K562 (cell line): ENCODE measurements around the gene OPRD1. TPM values are rescaled to one million over a fixed set of nuclear protein-coding genes. Genes with fewer than 3 reads are reported as not detected.

Source experiments
- ATF3 ChIP-seq, 2 experiments: fragments of 450-650 bp in 1 of 2; sonication (generic) in 1 of 2; formaldehyde crosslinking in 1 of 2; IDR thresholded peaks in 1 of 2; conservative IDR thresholded peaks in 1 of 2; 2 replicates each; pipeline versions ENCODE4 v1.6.1 to v1.8.1; 2016 to 2023; ENCODE audit warnings: mild to moderate bottlenecking in 2 of 2, moderate library complexity in 2 of 2, inconsistent platforms in 1 of 2, missing genetic modification reagents in 1 of 2
- ELF2 ChIP-seq: fragments of 250-450 bp; sonication (Bioruptor Pico); IDR thresholded peaks from 2 replicates; pipeline ENCODE4 v1.5.0; 2021; ENCODE audit warnings: mild to moderate bottlenecking
- EP300 ChIP-seq: IDR thresholded peaks from 2 replicates; pipeline ENCODE4 v1.6.1; 2012; ENCODE audit warnings: low read length, improper control_type of control experiment
- FOSL1 ChIP-seq: fragments of 200-800 bp; sonication (Bioruptor generic); conservative IDR thresholded peaks from 2 replicates; pipeline ENCODE4 v1.6.1; 2016; ENCODE audit warnings: missing genetic modification characterization, missing compliant biosample characterization
- FOXA3 ChIP-seq, 2 experiments: fragments of 450-650 bp in 1 of 2; sonication (generic) in 1 of 2; formaldehyde crosslinking; IDR thresholded peaks in 1 of 2; conservative IDR thresholded peaks in 1 of 2; 2 replicates each; pipeline versions ENCODE4 v1.4.0 to v1.8.0; 2020 to 2022; ENCODE audit warnings: mild to moderate bottlenecking in 2 of 2, missing genetic modification reagents in 1 of 2
- TAF15 ChIP-seq: fragments of 200-400 bp; formaldehyde crosslinking; IDR thresholded peaks from 2 replicates; pipeline ENCODE4 v1.6.1; 2017; ENCODE audit warnings: mild to moderate bottlenecking, low read depth, low read length, moderate library complexity
- TEAD2 ChIP-seq: fragments of 450-650 bp; IDR thresholded peaks from 2 replicates; pipeline ENCODE4 v1.6.1; 2016; ENCODE audit warnings: missing genetic modification characterization, control low read depth, missing compliant biosample characterization
- ZBTB11 ChIP-seq, 3 experiments: fragments of 200-800 bp in 1 of 3; fragments of 250-450 bp in 1 of 3; fragments of 450-650 bp in 1 of 3; sonication (Bioruptor Pico) in 1 of 3; sonication (Bioruptor generic) in 1 of 3; formaldehyde crosslinking in 1 of 3; IDR thresholded peaks; 2 replicates each; pipeline versions ENCODE4 v1.6.1 to v1.8.0; 2016 to 2022; ENCODE audit warnings: mild to moderate bottlenecking in 2 of 3, missing genetic modification characterization in 2 of 3, missing compliant biosample characterization in 1 of 3, moderate library complexity in 1 of 3
- ZNF318 ChIP-seq, 2 experiments: fragments of 450-650 bp; IDR thresholded peaks; 2 replicates each; pipeline ENCODE4 v1.6.1; 2016; ENCODE audit warnings: mild to moderate bottlenecking in 2 of 2, borderline replicate concordance in 1 of 2, low read depth in 1 of 2, moderate library complexity in 1 of 2
- ZNF395 ChIP-seq: fragments of 200-800 bp; sonication (Bioruptor generic); IDR thresholded peaks from 2 replicates; pipeline ENCODE4 v1.6.1; 2017; ENCODE audit warnings: missing genetic modification characterization, missing compliant biosample characterization
- ZNF408 ChIP-seq: fragments of 250-450 bp; sonication (Bioruptor Pico); IDR thresholded peaks from 2 replicates; pipeline ENCODE4 v1.4.0; 2020; ENCODE audit warnings: low read depth, mild to moderate bottlenecking, moderate library complexity
- ZNF75A ChIP-seq: fragments of 450-650 bp; formaldehyde crosslinking; IDR thresholded peaks from 2 replicates; pipeline ENCODE4 v1.4.0; 2020; ENCODE audit warnings: mild to moderate bottlenecking
- polyA plus RNA-seq, 8 experiments: library from polyadenylated mRNA; depleted of rRNA in 4 of 8; stranded (reverse) in 5 of 8; unstranded in 3 of 8; fragments of >200 nt; fragmentation: Nextera tagmentation in 2 of 8; fragmentation: Illumina TruSeq in 1 of 8; extraction: Ambion mirVana in 2 of 8; extraction: Trizol in 1 of 8; gene quantifications; 2 replicates each; pipeline versions ENCODE4 v1.2.1 to v1.2.3, GENCODE V29; 2011 to 2014; ENCODE audit warnings: inconsistent platforms in 1 of 8, missing spikeins in 1 of 8
- total RNA-seq, 7 experiments: library from RNA; depleted of rRNA in 6 of 7; stranded (reverse); fragments of >200 nt in 6 of 7; fragmentation: Illumina TruSeq in 2 of 7; extraction: Trizol in 2 of 7; gene quantifications; 2 replicates each; pipeline versions ENCODE4 v1.2.1 to v1.2.3, GENCODE V29; 2011 to 2021; ENCODE audit warnings: low replicate concordance in 1 of 7

Gene OPRD1
- total and polyA plus RNA-seq, 9 of the 15 experiments (the other 6 are each of a cell fraction or from before 2014, with no cell fraction given): under 0.01 to 0.03 (median under 0.01) TPM; not detected in 6

GRCh38 chr1:28781305-28781704 lies 30.7 kb upstream of the OPRD1 start (continued):
- TF ChIP-seq EP300 (peak; percentile 36; the same call in 1 of the 2 replicates), ZNF75A (CRISPR knock-in tag) (no peak), ELF2 (CRISPR knock-in tag) (no peak), ZBTB11 (CRISPR knock-in tag; IDR thresholded peaks at IDR 0.05) (no peak), ATF3 (IDR thresholded peaks at IDR 0.05) (no peak; the same call in 1 of the 2 replicates), ATF3 (CRISPR knock-in tag; conservative IDR thresholded peaks at IDR 0.05) (no peak), FOSL1 (tag) (no peak), TEAD2 (tag) (no peak), ZNF395 (CRISPR knock-in tag) (no peak), FOXA3 (CRISPR knock-in tag; conservative IDR thresholded peaks at IDR 0.05 in 1 of 2, IDR thresholded peaks at IDR 0.05 in 1 of 2) (no peak), ZNF408 (CRISPR knock-in tag) (no peak), ZNF318 (IDR thresholded peaks at IDR 0.05; ENCODE audit: borderline replicate concordance in 1 of 2, low read depth in 1 of 2) (no peak), TAF15 (no peak)
